Right atrium auricular region (tissue), 2 donors: ENCODE data around the gene IKBKE. TPM values are rescaled to one million over a fixed set of nuclear protein-coding genes. Genes with fewer than 3 reads are reported as not detected.
A peak's percentile ranks its signal among the peaks of the same experiment; 100 is the strongest.

Source experiments
- DNase-seq: peaks from one replicate; pipeline ENCODE4 v3.0.0-alpha.2; 2019; ENCODE audit warnings: low spot score
- H3K27ac ChIP-seq, 2 donors: fragments of 200-600 bp; sonication (generic); 1 replicate in 1 of 2; 2 replicates in 1 of 2; pipeline ENCODE4 v1.5.1; 2016 to 2019
- H3K27me3 ChIP-seq, 2 donors: fragments of 200-600 bp; sonication (generic); one replicate each; pipeline versions ENCODE4 v1.5.1 to v1.6.0; 2017 to 2019
- H3K36me3 ChIP-seq: fragments of 200-600 bp; sonication (generic); one replicate; pipeline ENCODE4 v1.5.1; 2016
- H3K4me1 ChIP-seq, 2 donors: fragments of 200-600 bp; sonication (generic); one replicate each; pipeline versions ENCODE4 v1.5.1 to v1.6.0; 2017 to 2019
- H3K4me3 ChIP-seq, 2 donors: fragments of 200-600 bp; sonication (generic); 1 replicate in 1 of 2; 2 replicates in 1 of 2; pipeline ENCODE4 v1.5.1; 2017 to 2019; ENCODE audit warnings: mild to moderate bottlenecking in 1 of 2, moderate library complexity in 1 of 2
- H3K9me3 ChIP-seq, 2 donors: fragments of 200-600 bp; sonication (generic); one replicate each; pipeline ENCODE4 v1.5.1; 2019
- total RNA-seq, 2 donors: library from RNA; depleted of rRNA; stranded (reverse); fragments of >200 nt; gene quantifications; one replicate each; pipeline ENCODE4 v1.1.0, GENCODE V29; 2016
- TF ChIP-seq, protein P1 (sequence below), 2 donors: fragments of 200-600 bp; sonication (generic); IDR thresholded peaks; one replicate each; pipeline ENCODE4 v1.5.1; 2019; ENCODE audit warnings: antibody characterized with exemption in 2 of 2

The IKBKE gene
- total RNA-seq, 2 donors from 2014 or later = 1.3 to 3.2 TPM

DNA sequence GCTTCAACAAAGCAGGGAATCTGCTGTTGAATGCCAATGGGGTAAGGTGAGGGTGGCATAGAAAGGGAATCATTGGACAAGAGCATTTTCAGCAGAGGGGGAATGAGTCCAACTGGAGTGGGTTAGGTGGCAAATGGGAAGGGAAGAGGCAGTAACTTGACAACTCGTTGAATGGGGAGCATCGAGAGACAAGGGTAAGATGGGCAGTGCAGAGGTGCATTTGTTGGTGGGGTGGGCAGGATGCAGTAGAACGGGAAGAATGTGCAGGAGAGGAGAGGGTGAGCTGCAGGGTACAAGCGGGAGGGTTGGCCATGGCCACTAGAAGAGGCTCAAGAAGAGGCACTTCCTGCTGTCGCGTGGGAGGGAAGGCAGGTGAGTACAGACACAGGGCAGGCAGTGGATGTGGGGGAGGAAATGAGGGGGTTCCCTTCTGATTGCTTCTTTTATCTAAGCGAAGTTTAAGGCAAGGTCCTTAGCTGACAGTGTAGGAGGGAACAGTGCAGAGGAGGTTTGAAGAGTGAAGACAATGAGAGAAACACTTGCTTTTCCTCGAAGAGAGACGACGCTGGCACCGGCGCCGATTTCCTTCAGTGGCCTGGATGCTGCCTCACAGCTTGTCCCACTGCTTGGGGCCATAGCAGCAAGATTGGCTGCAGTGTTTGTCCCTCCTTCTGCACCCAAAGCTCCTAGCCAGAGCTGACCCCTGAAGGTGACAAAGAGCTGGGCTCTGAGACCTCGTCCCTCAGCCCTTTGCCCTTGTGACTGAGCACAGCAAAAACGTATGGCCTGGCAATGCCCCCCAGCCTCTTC is 3.2 kb upstream of the IKBKE start:
- Histone ChIP-seq H3K9me3 (no peaks in the 10 kb centered on the region), H3K27me3 (no peaks in the 10 kb centered on the region), H3K27ac (no peak overlapping the region), H3K4me1 (peaks cover 0 to 34% of the 10 kb centered on the region in 2 donors), H3K36me3 (no peaks in the 10 kb centered on the region), H3K4me3 (no peak overlapping the region)
- TF ChIP-seq, protein P1, sequence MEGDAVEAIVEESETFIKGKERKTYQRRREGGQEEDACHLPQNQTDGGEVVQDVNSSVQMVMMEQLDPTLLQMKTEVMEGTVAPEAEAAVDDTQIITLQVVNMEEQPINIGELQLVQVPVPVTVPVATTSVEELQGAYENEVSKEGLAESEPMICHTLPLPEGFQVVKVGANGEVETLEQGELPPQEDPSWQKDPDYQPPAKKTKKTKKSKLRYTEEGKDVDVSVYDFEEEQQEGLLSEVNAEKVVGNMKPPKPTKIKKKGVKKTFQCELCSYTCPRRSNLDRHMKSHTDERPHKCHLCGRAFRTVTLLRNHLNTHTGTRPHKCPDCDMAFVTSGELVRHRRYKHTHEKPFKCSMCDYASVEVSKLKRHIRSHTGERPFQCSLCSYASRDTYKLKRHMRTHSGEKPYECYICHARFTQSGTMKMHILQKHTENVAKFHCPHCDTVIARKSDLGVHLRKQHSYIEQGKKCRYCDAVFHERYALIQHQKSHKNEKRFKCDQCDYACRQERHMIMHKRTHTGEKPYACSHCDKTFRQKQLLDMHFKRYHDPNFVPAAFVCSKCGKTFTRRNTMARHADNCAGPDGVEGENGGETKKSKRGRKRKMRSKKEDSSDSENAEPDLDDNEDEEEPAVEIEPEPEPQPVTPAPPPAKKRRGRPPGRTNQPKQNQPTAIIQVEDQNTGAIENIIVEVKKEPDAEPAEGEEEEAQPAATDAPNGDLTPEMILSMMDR (IDR thresholded peaks at IDR 0.05) = no peak
- no peak for DNase-seq

DNA sequence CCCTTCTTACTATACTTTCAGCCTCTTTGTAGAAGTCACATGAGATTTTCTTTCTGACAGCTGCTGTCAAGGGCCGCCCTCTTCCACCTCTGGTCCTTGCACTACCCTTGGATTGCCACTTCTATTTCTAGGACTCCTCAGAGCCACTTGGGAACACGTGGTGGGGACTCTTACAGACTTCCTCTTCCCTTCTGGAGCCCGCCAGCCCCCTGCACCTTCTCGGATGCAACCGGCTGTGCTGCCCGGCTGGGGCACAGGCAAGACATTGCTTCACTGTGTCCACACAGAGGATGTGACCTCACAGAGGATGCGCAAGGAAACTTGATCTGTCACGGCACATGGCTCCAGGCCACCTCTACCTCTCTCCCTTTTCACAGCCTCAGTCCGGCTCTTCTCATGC is 2.4 kb upstream of the IKBKE start:
- Histone ChIP-seq H3K27me3 (no peaks in the 10 kb centered on the region), H3K36me3 (no peaks in the 10 kb centered on the region), H3K27ac (no peak overlapping the region), H3K9me3 (no peaks in the 10 kb centered on the region), H3K4me3 (no peak overlapping the region), H3K4me1 (peaks cover 0 to 34% of the 10 kb centered on the region in 2 donors)
- DNase-seq = peak; percentile 68
- TF ChIP-seq, protein P1 (IDR thresholded peaks at IDR 0.05) = no peak

DNA sequence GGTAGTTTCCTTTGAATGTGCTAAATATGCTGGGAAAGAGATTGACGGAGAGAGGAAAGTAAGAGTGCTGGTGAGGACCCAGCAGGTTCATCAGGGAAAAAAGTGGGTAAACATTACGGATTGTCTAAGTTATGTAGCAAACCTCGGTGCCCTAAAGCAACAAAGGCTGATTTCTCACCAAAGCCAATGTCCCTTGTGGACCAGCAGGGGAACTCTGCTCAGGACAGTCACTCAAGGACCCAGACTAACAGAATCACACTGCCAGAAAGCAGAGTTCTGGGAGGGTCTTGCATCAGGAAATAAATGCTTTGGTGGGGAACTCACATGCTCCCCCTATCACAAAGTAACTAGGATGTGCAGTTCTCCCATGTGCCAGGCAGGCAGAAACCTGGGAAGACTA is 1.7 kb upstream of the IKBKE start:
- TF ChIP-seq, protein P1 (IDR thresholded peaks at IDR 0.05) = no peak
- Histone ChIP-seq H3K4me3 (no peak overlapping the region), H3K36me3 (no peaks in the 10 kb centered on the region), H3K9me3 (no peaks in the 10 kb centered on the region), H3K4me1 (peaks cover 0 to 34% of the 10 kb centered on the region in 2 donors), H3K27ac (no peak overlapping the region), H3K27me3 (no peaks in the 10 kb centered on the region)
- no peak for DNase-seq

DNA sequence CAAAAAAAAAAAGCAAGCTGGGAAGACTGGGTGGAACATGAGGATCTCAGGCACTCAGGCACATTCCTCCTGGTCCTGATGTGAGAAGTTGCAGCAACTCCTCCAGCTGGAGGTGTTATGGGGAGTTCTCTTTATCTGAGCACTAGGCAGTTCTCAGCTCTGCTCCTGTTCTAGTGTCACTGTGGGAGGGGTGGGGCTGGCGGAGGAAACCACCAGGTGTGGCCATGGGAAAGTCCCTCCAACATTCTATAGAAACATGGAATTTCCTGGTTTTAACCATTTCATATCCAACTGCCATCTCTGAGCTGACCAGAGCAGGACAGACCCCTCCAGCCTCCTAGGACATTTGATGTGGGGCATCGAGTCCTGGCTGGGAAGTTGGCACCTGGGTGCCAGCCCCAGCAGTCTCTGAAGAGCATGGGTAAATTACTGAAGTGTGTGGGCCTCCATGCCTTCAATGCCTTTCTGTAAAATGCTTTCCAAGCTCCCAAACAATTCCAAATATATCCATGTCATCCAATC is 804 bp upstream of the IKBKE start:
- Histone ChIP-seq H3K27me3 (no peaks in the 10 kb centered on the region), H3K27ac (no peak overlapping the region), H3K36me3 (no peaks in the 10 kb centered on the region), H3K4me3 (no peak overlapping the region), H3K4me1 (peaks cover 0 to 33% of the 10 kb centered on the region in 2 donors), H3K9me3 (no peaks in the 10 kb centered on the region)
- DNase-seq = no peak
- TF ChIP-seq, protein P1 (IDR thresholded peaks at IDR 0.05) = no peak

DNA sequence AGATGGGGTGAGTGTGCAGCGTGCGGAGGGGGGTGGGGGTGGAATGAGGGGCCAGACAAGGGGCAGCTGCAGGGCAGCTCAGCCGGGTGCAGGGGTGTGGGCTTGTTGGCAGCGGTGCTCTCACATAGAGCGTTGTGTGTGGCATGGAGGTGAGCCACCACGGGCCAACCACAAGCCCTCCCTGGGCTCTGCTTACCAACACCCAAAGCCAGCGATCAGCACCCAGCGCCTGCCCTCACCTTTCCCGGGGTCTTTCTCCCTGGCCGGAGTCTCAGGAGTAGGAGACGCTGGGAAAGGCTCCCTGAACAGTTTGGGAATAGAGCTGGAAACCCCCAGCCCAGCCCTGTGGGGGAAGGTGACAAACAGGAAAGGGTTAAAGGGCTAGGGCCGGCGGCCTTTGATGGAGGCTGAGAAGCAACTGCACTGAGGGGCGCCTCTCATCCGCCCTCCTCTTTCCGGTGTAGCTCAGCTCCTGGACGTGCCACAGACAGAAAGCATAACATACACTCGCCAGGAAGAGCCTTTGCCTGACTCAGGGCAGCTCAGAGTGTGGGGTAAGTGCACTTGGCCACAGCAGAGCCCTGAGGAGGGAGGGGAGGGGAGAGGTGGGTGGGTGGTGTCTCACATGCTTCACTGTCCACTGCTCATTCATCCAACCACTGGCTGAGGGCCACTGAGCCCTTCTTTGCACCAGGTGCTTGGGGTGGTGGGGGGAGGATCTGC is 577 bp downstream of the IKBKE start:
- Histone ChIP-seq H3K27ac (peak overlapping the region; percentile 6 to 60), H3K4me3 (peak overlapping the region; percentile 48 to 62), H3K36me3 (no peaks in the 10 kb centered on the region), H3K9me3 (no peaks in the 10 kb centered on the region), H3K4me1 (peaks cover 0 to 26% of the 10 kb centered on the region in 2 donors), H3K27me3 (no peaks in the 10 kb centered on the region)
- TF ChIP-seq, protein P1 (IDR thresholded peaks at IDR 0.05) = peak in 1 of 2 donors; percentile 0
- DNase-seq = peak; percentile 70
